ENCODE results near the gene KRTAP10-10.
"Not testable (repeated sequence)": the region's sequence is repeated elsewhere in the genome, so short reads cannot be mapped to it uniquely, and the experiment has no call there.

Gene KRTAP10-10

GRCh38 chr21:44601091-44601490 lies 36.1 kb upstream of the KRTAP10-10 start:
- not testable (repeated sequence) for H3K4me3 ChIP-seq (ENCODE audit: low read depth, low read length); DNase-seq (ENCODE audit: low read depth)
- TF ChIP-seq, protein P1, sequence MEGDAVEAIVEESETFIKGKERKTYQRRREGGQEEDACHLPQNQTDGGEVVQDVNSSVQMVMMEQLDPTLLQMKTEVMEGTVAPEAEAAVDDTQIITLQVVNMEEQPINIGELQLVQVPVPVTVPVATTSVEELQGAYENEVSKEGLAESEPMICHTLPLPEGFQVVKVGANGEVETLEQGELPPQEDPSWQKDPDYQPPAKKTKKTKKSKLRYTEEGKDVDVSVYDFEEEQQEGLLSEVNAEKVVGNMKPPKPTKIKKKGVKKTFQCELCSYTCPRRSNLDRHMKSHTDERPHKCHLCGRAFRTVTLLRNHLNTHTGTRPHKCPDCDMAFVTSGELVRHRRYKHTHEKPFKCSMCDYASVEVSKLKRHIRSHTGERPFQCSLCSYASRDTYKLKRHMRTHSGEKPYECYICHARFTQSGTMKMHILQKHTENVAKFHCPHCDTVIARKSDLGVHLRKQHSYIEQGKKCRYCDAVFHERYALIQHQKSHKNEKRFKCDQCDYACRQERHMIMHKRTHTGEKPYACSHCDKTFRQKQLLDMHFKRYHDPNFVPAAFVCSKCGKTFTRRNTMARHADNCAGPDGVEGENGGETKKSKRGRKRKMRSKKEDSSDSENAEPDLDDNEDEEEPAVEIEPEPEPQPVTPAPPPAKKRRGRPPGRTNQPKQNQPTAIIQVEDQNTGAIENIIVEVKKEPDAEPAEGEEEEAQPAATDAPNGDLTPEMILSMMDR (IDR thresholded peaks at IDR 0.05; ENCODE audit: low read depth, low read length, missing control alignments) = peak; percentile 5

DNA sequence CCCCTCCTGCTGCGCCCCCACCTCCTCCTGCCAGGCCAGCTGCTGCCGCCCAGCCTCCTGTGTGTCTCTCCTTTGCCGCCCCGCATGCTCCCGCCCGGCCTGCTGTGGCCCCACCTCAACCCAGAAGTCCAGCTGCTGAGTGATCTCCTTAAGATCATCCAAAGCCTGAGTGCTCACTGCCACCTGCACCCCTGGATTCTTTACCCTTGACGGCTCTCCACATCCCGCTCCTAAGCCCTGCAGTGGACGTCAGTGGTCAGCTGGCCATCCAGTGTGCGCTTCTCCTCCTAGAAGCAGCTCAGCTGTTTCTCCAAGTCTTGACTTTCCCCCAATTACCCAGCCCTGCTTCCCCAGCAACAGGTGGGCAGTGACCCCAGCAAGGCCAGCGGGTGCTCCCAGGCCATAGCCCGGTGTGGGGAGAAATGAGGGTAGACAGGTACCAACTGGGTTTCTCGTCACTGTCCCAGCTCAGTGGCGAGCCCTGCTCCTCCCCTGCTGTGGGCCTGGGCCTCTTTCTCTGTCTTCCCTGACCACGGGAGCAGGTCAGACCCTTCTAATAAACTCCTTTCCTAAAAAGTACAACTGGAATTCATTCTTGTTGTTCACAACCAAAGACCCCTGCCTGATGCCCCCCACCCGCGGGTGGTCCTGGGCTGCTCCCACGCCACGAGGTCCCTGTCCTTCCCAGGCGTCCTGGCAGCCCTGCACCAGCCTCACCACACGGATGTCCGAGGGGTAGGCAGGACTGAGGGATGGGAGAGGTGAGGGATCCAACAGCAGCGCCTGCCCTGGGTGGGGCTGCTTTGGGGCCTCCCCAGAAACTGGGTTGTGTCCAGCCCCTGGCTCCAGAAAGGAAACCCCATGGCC lies 35.3 kb upstream of the KRTAP10-10 start:
- TF ChIP-seq, protein P1 (IDR thresholded peaks at IDR 0.05; ENCODE audit: low read depth, low read length, missing control alignments) = no peak
- H3K4me3 ChIP-seq (ENCODE audit: low read depth, low read length) = no peak overlapping the region
- no peak for DNase-seq (ENCODE audit: low read depth)

- TF ChIP-seq, protein P1 (IDR thresholded peaks at IDR 0.05; ENCODE audit: low read depth, low read length, missing control alignments) = no peak
- no peak overlapping the region for H3K4me3 ChIP-seq (ENCODE audit: low read depth, low read length)
- DNase-seq (ENCODE audit: low read depth) = no peak
Measured at GRCh38 chr21:44602463-44602850, 34.7 kb upstream of the KRTAP10-10 start.

GRCh38 chr21:44603109-44603875 lies 33.9 kb upstream of the KRTAP10-10 start:
- no peak overlapping the region for H3K4me3 ChIP-seq (ENCODE audit: low read depth, low read length)
- TF ChIP-seq, protein P1 (IDR thresholded peaks at IDR 0.05; ENCODE audit: low read depth, low read length, missing control alignments) = no peak
- no peak for DNase-seq (ENCODE audit: low read depth)

DNA sequence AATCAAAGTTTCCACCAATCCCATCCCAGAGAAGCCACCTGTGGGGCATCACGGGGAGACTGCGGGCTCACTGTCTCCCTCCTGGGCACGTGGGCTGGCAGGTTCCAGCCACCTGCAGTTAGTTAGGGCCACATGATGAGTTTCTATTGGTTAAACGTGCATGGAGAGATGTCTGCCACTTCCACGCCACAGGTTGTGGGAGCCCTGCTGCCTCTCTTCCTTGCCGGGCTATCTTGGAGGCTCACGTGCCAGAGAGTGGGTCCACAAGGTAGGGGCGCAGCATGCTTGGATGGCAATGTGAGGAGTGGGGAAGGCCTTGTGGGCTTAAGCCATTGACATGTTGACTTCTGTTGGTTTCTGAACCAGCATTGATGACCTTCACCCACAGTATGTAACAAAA lies 33.2 kb upstream of the KRTAP10-10 start:
- no peak for DNase-seq (ENCODE audit: low read depth)
- no peak overlapping the region for H3K4me3 ChIP-seq (ENCODE audit: low read depth, low read length)
- TF ChIP-seq, protein P1 (IDR thresholded peaks at IDR 0.05; ENCODE audit: low read depth, low read length, missing control alignments) = no peak

GRCh38 chr21:44606495-44606894 lies 30.7 kb upstream of the KRTAP10-10 start:
- no peak for DNase-seq (ENCODE audit: low read depth)
- TF ChIP-seq, protein P1 (IDR thresholded peaks at IDR 0.05; ENCODE audit: low read depth, low read length, missing control alignments) = no peak
- no peak overlapping the region for H3K4me3 ChIP-seq (ENCODE audit: low read depth, low read length)
